Measurements from ENCODE around the gene EVL.

Gene EVL

DNA sequence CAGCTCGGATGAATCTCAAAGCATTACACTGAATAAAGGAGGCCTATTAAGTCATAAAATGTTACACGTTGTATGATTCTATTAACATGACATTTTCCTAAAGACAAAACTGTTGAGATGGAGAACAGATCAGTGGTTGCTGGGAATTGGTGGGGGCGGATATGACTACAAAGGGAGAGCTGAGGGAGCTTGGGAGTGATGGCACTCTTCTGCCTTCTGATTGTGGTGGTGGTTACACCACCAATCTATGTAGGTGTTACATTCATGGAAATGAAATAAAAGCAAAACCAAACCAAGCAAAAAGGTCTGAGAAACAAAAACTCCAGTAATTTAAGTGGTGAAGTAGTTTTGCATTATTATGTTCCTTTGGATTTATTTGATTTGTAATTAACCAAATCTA, 16.4 kb upstream of the EVL start:
- TF ChIP-seq, protein P1, sequence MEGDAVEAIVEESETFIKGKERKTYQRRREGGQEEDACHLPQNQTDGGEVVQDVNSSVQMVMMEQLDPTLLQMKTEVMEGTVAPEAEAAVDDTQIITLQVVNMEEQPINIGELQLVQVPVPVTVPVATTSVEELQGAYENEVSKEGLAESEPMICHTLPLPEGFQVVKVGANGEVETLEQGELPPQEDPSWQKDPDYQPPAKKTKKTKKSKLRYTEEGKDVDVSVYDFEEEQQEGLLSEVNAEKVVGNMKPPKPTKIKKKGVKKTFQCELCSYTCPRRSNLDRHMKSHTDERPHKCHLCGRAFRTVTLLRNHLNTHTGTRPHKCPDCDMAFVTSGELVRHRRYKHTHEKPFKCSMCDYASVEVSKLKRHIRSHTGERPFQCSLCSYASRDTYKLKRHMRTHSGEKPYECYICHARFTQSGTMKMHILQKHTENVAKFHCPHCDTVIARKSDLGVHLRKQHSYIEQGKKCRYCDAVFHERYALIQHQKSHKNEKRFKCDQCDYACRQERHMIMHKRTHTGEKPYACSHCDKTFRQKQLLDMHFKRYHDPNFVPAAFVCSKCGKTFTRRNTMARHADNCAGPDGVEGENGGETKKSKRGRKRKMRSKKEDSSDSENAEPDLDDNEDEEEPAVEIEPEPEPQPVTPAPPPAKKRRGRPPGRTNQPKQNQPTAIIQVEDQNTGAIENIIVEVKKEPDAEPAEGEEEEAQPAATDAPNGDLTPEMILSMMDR (IDR thresholded peaks at IDR 0.05; ENCODE audit: insufficient read depth, low read depth, low read length, missing control alignments) = no peak
- no peak for DNase-seq (ENCODE audit: low read depth)
- H3K4me3 ChIP-seq (ENCODE audit: low read depth, low read length) = no peak overlapping the region

DNA sequence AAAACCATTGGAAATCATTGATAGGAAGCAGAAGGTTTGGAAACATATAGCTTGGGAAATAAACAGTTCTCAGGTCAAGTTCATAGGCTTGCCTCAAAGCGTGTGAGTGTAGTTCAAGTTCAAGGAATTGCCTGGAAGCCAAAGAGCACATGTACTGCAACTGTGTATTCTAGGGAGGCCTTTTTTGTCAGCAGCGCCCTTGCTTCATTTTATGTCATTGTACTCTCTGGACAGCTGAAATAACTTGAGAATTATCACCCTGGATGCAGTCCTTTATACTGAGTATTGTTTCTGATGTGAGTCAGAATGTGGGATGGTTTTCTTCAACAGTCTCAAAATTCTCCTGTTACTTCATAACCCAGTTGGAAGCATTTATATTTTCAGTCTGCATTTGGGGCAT, 16.0 kb upstream of the EVL start:
- TF ChIP-seq, protein P1 (IDR thresholded peaks at IDR 0.05; ENCODE audit: insufficient read depth, low read depth, low read length, missing control alignments) = no peak
- DNase-seq (ENCODE audit: low read depth) = no peak
- no peak overlapping the region for H3K4me3 ChIP-seq (ENCODE audit: low read depth, low read length)

- H3K4me3 ChIP-seq (ENCODE audit: low read depth, low read length) = no peak overlapping the region
- DNase-seq (ENCODE audit: low read depth) = no peak
- TF ChIP-seq, protein P1 (IDR thresholded peaks at IDR 0.05; ENCODE audit: insufficient read depth, low read depth, low read length, missing control alignments) = no peak
Measured at GRCh38 chr14:100051103-100051502, 14.1 kb upstream of the EVL start.

DNA sequence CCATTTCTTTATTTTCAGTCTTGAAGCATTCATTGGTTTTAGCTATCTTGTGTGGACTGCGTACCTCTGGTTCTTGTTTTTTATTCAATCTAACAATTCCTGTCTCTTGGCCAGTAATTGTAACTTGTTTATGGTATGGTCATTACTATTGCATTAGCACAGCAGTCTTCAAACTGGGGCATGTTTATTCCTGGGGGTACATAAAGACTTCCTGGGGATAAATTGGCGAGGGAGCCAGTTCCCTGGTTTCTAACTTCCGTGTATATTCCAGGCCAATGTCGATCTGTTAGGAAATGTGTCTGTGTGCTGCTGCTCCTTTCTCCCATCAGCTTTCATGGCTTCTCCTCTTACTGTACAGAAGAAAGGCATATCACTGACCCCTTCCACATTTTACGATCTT, 13.7 kb upstream of the EVL start:
- H3K4me3 ChIP-seq (ENCODE audit: low read depth, low read length) = no peak overlapping the region
- TF ChIP-seq, protein P1 (IDR thresholded peaks at IDR 0.05; ENCODE audit: insufficient read depth, low read depth, low read length, missing control alignments) = no peak
- DNase-seq (ENCODE audit: low read depth) = no peak

- no peak for DNase-seq (ENCODE audit: low read depth)
- H3K4me3 ChIP-seq (ENCODE audit: low read depth, low read length) = no peak overlapping the region
- TF ChIP-seq, protein P1 (IDR thresholded peaks at IDR 0.05; ENCODE audit: insufficient read depth, low read depth, low read length, missing control alignments) = no peak
Measured at GRCh38 chr14:100052819-100053218, 12.4 kb upstream of the EVL start.

DNA sequence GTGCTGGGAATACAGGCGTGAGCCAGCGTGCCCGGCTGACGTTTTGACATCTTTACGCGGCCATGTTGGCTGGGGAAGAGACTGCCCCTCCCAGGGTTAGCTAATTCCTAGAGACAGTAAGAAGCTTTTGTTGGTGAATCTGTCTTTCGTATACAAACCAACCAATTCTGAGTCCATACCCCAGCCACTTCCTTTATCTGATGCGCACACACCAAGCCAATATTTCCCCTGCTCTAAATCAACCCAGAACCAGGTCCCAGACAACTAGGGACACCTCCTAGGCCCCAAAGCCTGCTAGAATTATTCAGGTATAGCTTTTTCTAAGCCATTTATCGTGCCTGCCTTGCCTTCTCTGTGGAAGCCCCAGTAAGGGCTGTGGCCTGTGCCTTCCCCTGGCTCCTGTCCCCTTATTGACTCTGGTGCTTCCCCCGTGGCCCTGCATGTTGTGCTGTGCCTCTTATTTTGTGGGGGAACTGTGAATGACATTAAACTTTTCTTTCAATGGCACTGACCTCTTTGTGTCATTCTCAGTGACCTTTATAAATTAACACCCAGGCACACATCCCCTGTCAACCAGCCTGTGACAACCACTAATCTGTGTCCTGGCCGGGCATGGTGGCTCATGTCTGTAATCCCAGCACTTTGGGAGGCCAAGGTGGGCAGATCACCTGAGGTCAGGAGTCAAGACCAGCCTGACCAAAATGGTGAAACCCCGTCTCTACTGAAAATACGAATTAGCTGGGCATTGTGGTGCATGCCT, 10.7 kb upstream of the EVL start:
- DNase-seq (ENCODE audit: low read depth) = no peak
- H3K4me3 ChIP-seq (ENCODE audit: low read depth, low read length) = no peak overlapping the region
- TF ChIP-seq, protein P1 (IDR thresholded peaks at IDR 0.05; ENCODE audit: insufficient read depth, low read depth, low read length, missing control alignments) = no peak

GRCh38 chr14:100056431-100056830, 8.8 kb upstream of the EVL start:
- DNase-seq (ENCODE audit: low read depth) = no peak
- H3K4me3 ChIP-seq (ENCODE audit: low read depth, low read length) = no peak overlapping the region
- TF ChIP-seq, protein P1 (IDR thresholded peaks at IDR 0.05; ENCODE audit: insufficient read depth, low read depth, low read length, missing control alignments) = no peak
